ENCODE data around the gene DDHD1.
A peak's percentile ranks its signal among the peaks of the same experiment; 100 is the strongest.
"Not testable (repeated sequence)": the region's sequence is repeated elsewhere in the genome, so short reads cannot be mapped to it uniquely, and the experiment has no call there.

Gene DDHD1

DNA sequence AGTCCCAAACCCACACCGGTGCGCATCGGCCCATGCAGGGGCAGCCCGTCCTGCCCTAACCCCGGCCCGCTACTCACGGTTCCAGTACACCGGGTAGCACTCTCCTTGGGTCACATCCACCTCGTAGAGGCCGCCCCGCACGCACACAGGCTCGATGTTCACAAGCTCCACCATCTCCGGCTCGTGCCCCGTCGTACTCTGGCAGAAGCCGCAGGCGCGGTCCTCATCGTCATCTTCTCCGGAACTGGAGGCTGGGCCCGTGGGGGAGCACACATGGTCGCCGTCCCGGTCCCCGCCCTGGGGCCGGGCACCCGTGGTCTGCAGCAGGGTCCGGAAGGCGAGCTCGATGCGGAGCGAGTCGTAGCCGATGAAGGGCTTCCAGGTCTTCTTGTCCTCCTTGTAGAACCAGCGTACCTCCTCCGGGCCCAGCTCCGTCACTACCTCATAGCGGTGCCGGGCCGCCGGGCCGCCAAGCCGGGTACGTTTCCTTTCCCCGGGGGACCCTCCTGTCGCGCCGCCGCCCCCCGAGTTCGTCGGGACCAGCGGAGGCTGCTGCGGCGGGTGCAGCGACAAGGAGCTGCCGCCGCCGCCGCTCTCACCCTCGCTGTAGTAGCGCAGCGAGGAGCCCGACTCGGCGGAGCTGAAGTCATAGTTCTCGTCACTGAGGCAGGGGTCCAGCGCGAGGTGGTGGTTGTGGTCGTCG, 788 bp downstream of the DDHD1 start:
- DNase-seq (ENCODE audit: low read depth, low spot score) = peak; percentile 66

DNA sequence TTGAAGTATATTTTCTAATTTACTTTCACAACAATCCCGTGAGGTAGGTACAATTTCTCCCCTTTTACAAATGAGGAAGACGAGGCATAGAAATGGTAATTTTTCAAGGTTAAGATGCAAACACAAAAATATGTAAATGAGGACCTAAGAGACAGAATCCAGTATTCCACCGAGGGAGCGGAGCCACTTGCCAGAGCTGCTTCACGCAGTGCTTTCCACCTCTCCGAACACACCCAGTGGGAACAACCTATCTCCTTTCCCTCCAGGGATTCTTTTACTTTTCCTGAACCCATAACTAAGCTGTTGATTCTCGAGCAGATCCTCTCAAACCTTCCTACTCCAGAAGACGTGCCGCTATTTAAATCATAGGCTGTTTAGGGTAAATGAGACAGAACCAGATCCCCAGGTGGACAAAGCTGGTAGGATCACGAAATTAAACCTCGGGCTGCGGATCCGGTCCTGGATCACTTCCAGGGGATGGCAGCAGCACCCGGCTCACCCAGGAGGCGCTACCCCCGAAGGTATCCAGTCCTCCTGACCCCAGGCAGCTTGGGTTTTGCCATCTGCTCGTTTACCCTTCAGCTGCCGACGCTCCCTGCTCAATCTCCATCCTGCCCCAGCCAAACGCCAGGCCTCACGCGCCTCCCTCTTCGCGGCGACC, 1.5 kb downstream of the DDHD1 start:
- DNase-seq (ENCODE audit: low read depth, low spot score) = no peak

DNA sequence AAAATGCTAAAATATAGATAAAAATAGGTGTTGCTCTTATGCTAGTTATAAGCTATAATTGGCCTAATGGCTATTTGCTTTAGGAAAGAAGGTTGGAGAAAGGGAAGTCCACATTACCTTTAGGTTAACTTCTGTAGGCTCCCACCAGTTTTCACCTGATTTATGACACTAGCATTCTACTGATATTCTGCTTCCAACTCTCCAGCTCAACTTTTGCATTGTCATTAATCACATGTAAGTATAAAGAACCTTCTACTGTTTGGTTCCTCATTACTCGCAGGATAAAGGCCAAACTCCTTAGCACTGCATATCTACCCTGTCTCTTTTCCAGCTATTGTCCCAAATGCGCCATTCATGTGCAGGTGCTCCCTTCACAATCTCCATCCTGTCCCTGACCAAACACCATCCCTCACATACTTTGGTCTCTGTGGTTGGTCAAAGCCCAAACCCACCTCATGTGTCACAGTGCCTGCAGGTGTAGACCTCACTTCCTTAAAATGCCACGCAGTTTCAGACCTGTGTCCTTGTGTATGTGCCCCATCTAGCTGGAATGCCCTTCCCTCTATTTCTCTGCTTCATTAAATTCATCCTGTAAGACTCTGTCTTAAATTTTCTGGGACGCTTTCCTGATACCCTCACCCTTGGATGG, 3.3 kb downstream of the DDHD1 start:
- no peak for DNase-seq (ENCODE audit: low read depth, low spot score)

DNA sequence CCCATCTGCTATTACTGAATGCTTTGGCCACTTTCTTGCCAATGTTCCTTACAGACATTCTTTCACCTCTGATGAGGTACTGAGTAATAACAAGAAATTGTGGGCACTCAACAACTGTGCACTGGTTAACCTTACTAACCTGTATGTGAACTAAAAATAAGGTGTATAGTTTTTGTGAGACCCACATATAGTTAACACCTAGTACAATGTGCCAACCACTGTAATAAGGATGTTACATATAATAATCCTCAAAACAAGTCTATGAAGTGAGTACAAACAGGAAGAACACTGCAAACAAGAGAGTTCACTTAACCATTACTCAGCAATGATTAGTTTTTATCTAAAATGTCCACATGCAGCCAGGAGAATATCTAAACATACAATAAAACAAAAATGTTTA, 4.5 kb downstream of the DDHD1 start:
- DNase-seq (ENCODE audit: low read depth, low spot score) = no peak

DNA sequence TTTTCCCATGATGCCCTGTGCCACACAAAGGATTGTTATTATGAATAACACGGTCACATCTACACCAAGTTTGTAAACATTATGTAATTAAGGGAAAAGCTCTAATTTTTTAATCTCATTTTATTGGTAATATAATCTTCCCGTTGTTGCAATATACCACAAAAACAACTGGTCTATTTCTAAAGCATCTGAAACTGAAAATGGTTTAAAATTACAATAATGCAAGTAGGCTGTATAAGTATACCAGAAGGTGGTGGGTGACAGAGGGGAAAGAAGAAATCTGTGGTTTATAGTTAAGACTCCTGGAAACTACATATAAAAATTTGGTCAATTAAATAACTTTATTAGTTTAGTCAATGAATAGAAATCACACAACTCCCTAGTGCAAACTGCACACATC, 5.2 kb downstream of the DDHD1 start:
- DNase-seq (ENCODE audit: low read depth, low spot score) = no peak

DNA sequence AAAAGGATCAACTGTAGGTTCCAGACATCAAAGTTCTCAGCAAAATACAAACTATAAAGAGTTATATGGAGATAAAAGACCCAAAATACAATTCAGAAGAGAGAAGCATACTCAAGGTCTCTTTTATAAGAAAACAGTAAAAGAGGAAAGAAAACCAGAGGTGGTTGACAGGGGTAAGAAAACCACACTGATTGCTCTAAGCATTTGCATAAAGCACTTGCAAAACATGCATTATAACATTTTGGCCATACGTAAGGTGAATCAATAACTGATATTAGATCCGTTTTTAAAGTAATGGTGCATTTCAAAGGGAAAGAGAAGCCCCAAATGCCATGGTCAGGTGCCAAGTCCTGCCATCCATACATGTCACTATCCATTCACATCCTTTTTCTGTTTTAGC, 5.9 kb downstream of the DDHD1 start:
- DNase-seq (ENCODE audit: low read depth, low spot score) = no peak

DNA sequence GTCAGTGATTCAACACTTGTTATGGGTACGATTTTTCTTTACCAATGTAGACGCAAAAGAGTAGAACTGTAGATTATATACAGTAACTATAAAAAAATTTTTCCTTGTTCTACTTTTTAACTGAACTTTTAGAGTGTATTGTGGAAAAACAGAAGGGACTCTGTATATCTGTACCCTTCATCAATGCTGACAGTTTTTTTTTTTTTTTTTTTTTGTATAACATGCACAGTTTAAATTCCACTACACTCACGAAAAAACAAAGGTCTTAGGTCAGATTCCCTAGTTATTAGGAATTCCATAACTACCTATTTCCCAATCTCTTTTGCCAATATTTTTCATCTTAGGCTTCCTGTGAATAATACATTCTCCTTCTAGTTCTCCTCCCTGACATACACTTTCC, 6.4 kb downstream of the DDHD1 start:
- no peak for DNase-seq (ENCODE audit: low read depth, low spot score)

DNA sequence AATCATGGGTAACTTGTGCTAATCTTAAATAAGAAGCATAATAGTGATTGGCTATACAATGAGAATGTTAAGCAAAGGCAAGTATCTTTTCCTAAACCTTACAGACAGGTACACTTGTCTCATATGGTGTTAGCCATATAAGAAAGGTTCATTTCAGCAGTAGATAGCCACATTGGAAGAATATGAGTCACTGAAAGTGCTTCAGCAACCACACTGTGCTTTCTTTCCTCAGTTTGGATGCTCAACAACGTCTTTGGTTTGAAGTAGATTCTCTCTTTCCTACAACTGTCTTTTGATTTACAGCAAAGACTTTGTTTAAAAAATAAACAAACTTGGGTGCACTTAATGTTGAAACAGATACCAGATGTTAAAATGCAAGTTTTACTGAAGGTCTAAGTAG, 8.9 kb downstream of the DDHD1 start:
- no peak for DNase-seq (ENCODE audit: low read depth, low spot score)

DNA sequence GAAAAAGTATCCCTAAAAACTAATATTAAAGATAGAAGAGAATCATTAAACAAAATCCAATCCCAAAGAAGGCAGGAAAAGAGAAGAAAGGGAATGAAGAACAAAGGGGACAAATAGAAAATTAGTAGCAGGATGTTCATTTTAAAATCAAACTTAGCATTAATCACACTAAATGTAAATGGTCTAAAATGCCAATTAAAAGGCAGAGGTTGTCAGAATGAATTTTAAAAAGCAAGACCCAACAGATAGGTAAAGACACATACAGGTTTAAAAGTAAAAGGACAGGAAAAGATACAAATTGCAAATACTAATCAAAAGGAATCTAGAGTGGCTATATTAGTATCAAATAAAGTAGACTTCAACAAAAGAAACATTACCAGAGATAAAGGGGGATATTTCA, 12.5 kb downstream of the DDHD1 start:
- no peak for DNase-seq (ENCODE audit: low read depth, low spot score)

DNA sequence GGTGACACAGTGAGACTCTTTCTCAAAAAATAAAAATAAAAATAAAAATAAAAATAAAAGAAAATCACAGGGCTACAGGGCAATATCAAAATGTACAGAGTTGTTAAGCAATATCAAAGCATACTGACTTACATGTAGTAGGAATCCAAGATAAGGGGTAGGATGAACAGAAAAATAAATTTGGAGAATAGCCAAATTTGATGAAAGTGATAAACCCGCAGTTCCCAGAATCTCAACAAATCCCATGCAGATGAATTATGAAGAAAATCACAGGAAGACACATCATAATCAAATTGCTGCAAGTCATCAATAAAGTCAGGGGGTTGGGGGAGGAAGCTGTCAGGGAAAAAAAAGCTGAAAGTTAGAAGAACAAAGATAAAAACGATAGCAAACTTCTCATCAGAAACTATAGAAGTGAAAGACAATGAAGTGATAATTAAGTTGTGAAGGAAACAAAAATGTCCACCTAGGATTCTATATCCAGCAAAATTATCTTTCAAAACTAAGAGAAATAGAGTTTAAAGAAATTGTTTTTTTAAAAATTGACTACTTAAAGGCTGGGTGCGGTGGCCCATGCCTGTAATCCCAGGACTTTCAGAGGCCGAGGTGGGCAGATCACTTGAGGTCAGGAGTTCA, 15.4 kb downstream of the DDHD1 start:
- DNase-seq (ENCODE audit: low read depth, low spot score) = no peak

DNA sequence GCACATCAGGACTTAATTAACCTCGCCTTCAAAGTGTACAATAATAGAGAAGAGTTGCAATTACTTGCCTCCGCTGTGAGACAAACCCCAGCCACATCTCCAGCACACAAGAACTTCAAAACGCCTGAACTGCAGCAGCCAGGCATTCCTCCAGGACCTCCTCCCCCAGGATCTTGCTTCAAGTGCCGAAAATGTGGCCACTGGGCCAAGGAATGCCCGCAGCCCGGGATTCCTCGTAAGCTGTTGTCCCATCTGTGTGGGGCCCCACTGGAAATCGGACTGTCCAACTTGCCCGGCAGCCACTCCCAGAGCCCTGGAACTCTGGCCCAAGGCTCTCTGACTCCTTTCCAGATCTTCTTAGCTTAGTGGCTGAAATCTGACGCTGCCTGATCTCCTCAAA, 22.6 kb downstream of the DDHD1 start:
- DNase-seq (ENCODE audit: low read depth, low spot score) = not testable (repeated sequence)

DNA sequence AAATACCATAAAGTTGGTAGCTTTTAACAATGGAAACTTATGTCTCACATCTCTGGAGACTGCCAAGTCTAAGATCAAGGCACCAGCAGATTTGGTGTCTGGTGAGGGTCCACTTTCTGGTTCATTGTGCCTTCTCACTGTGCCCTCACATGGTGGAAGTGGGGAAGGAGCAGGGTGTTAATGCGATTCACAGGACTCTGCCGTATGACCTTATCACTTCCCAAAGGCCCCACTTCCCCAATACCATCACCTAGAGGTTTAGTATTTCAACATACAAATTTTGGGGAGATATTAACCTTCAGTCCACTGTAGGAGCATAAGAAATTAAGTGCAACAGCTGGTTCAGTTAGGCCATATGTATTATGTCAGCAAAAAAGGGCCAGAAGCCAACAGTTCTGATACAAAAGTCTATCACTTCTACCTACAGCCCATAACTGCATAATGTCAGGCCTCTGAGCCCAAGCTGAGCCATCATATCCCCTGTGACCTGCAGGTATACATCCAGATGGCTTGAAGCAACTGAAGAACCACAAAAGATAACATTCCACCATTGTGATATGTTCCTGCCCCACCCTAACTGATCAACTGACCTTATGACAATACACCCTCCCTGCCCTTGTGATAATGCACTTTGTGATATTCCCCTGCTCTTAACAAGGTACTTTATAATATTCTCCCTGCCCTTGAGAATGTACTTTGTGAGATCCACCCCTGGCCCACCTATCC, 24.7 kb downstream of the DDHD1 start:
- DNase-seq (ENCODE audit: low read depth, low spot score) = no peak

DNA sequence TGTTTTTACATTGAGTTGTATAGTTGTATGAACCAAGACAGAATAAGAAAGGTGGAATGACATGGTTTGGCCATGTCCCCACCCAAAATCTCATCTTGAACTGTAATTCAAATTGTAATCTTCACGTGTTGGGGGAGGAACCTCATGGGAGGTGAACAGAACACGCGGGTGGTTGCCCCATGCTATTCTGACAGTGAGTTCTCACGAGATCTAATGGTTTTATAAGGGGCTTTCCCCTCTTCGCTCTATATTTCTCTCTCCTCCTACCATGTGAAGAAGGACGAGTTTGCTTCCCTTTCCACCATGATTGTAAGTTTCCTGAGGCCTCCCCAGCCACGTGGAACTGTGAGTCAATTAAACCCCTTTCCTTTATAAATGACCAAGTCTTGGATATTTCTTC, 25.3 kb downstream of the DDHD1 start:
- DNase-seq (ENCODE audit: low read depth, low spot score) = no peak

DNA sequence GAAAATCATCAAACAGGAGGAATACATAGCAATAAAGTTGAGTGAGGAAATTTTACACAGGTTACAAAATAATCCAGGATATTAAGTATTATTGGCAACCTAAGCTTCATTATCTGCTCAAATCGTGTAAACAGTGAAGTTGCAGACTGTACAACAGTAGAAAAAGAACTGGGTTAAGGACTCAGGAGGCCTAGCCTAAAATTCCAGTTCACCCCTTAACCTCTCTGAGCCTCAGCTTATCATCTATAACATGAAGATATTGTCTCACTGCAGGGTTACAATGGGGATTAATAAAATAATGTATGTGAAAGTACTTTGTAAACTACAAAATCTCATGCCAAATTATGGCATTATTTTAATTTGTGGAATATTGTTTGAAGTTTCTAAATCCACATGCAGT, 26.0 kb downstream of the DDHD1 start:
- DNase-seq (ENCODE audit: low read depth, low spot score) = no peak

DNA sequence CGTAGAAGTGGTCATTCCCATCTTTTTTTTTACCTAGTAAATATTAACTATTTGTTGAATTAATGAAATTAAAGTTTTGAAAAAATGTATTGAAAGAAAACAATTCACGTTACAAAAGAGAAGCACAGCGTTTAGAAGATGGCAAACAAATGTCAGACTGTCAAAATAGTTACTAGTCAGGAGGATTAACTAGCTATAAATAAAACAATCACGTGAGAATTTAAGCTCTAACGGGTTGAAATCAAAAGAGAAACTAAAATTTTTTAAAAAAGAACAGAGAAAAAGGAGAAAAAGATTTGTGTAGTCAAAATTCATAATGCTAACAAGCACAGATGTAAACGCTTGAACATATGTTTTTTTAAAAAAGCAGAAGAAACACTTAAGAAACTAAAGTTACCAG, 26.4 kb downstream of the DDHD1 start:
- DNase-seq (ENCODE audit: low read depth, low spot score) = no peak

DNA sequence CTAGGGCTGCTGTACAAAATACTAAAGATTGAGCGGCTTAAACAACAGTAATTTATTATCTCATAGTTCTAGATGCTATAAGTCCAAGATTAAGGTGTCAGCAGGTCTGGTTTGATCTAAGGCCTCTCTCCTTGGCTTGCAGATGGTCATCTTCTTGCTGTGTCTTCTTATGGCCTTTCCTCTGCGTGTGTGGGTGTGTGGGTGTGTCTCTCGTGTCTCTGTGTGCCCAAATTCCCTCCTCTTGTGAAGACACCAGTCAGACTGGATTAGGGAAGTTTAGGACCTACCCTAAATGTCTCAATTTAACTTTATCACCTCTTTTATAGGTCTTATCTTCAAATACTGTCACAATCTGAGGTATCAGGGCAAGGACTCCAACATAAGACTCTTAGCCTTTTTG, 28.3 kb downstream of the DDHD1 start:
- no peak for DNase-seq (ENCODE audit: low read depth, low spot score)

DNA sequence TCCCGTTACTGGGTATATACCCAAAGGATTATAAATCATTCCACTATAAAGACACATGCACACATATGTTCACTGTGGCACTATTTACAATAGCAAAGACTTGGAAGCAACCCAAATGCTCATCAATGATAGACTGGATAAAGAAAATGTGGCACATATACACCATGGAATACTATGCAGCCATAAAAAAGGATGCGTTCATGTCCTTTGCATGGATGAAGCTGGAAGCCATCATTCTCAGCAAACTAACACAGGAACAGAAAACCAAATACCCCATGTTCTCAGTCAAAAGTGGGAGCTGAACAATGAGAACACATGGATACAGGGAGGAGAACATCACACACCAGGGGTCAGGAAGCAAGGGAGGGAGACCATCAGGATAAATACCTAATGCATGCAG, 31.7 kb downstream of the DDHD1 start:
- not testable (repeated sequence) for DNase-seq (ENCODE audit: low read depth, low spot score)

DNA sequence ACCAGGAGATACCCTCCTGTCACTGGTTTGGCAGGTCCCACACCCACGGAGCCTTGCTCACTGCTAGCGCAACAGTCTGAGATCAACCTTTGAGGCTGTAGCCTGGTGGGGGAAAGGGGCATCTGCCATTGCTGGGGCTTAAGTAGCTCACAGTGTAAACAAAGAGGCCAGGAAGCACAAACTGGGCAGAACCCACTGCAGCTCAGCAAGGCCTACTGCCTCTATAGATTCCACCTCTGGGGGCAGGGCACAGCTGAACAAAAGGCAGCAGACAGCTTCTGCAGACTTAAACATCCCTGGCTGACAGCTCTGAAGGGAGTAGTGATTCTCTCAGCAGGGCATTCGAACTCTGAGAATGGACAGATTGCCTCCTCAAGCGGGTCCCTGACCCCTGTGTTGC, 35.6 kb downstream of the DDHD1 start:
- peak; percentile 62 for DNase-seq (ENCODE audit: low read depth, low spot score)

DNA sequence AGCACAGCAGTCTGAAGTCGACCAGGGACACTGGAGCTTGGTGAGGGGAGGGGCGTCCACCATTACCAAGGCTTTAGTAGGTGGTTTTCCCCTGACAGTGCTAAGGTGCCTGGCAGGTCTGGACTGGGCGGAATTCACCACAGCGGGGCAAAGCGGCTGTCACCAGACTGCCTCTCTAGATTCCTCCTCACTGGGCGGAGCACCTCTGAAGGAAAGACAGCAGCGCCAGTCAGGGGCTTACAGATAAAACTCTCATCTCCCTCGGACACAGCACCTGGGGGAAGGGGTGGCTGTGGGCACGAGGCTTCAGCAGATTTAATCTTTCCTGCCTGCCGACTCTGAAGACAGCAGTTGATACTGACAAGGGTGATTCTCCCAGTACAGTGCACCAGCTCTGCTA, 39.1 kb downstream of the DDHD1 start:
- peak; percentile 6 for DNase-seq (ENCODE audit: low read depth, low spot score)

DNA sequence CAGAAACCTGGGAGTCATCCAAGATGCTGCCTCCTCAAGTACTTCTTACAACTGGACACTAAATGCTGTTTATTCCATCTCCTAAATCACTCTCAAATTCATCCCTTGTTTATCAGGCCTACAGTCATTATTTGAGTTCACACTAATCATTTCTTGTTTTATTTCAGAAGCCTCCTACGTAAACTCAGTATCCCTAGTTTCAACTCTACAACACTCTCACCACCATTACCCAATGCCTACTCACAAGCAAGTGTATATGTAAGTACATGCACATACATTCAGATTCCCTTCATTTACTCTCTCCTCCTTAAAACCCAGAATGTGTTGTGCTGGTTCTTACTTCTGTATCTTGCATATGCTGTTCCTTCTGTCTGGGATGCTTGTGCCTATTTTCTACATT, 43.0 kb downstream of the DDHD1 start:
- DNase-seq (ENCODE audit: low read depth, low spot score) = no peak

DNA sequence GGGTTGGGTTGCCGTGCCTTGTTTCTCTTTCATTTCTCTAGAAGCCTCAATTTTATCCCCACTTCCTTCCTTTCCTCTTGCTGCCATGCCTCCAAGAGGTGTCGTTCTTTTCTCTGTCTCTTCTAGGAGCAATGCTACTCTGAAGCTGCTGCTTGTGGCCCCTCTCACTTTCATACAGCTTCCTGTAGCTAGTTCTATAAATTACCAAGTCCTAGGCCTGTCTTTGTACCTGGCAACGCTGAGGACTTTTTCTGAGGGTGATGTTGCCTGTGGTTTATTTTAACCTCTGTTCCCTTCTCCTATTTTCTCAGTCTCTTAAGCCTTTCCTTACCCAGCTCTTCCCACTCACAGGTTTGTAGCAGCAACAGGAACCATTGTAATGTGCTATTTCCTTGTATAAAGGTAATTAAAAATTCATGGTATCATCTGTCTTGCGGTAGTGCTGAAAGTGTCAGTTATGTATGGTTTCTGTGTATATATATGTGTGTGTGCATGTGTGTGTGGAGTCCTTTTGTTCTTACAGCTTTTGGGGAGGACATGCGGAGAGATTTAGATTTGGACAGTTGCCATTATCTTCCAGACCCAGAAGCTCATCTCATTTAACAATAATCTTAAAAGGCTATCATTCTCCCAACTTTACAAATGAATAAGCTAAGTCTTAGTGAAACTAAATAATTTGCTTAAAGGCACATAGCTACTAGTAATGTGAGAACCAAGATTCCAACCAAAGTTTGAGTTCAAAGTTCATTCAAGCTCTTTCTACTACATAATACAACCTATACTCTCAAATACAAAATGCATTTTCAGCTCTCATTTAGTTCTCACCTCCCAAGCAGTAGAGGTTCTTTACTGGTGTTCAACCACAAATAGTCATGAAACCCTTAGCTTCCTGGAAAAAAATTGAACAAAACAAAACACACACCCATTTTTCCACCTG, 43.8 kb downstream of the DDHD1 start:
- DNase-seq (ENCODE audit: low read depth, low spot score) = no peak

Data from ELF-1 (cell line).